MM.1S (cell line): ENCODE measurements around the gene MPPED1.

Source experiments
- DNase-seq: peaks from one replicate; pipeline ENCODE4 v3.0.0-alpha.2; 2015
- H2AFZ ChIP-seq: fragments of 300-600 bp; sonication (generic); 2 replicates; pipeline ENCODE4 v1.6.0; 2016; ENCODE audit warnings: antibody characterized with exemption, low read length
- H3F3A ChIP-seq: fragments of 300-600 bp; sonication (generic); 2 replicates; pipeline ENCODE4 v1.6.1; 2016; ENCODE audit warnings: mild to moderate bottlenecking, antibody characterized with exemption, low read length, moderate library complexity, mixed read lengths; ENCODE audit not compliant: insufficient read depth
- H3K27ac ChIP-seq: fragments of 300-600 bp; sonication (generic); 2 replicates; pipeline ENCODE4 v1.5.1; 2016; ENCODE audit warnings: mild to moderate bottlenecking, low read length
- H3K27me3 ChIP-seq: fragments of 300-600 bp; sonication (generic); replicated peaks from 2 replicates; pipeline ENCODE4 v1.6.0; 2016; ENCODE audit warnings: low read length; ENCODE audit not compliant: insufficient read depth
- H3K36me3 ChIP-seq: fragments of 300-600 bp; sonication (generic); replicated peaks from 2 replicates; pipeline ENCODE4 v1.6.1; 2016; ENCODE audit warnings: mild to moderate bottlenecking, low read length, mixed read lengths; ENCODE audit not compliant: insufficient read depth
- H3K4me1 ChIP-seq: fragments of 300-600 bp; sonication (generic); 2 replicates; pipeline ENCODE4 v1.6.1; 2016; ENCODE audit warnings: low read length, mixed read lengths
- H3K4me2 ChIP-seq: fragments of 300-600 bp; sonication (generic); 2 replicates; pipeline ENCODE4 v1.6.0; 2016; ENCODE audit warnings: low read depth, low read length
- H3K4me3 ChIP-seq: fragments of 300-600 bp; sonication (generic); 2 replicates; pipeline ENCODE4 v1.5.1; 2016; ENCODE audit warnings: low read length, mixed read lengths
- H3K79me2 ChIP-seq: fragments of 300-600 bp; sonication (generic); 2 replicates; pipeline ENCODE4 v1.6.1; 2016; ENCODE audit warnings: mixed run types, low read length, mixed read lengths
- H3K9ac ChIP-seq: fragments of 300-600 bp; sonication (generic); 2 replicates; pipeline ENCODE4 v1.6.1; 2016; ENCODE audit warnings: low read length, mixed read lengths
- H3K9me2 ChIP-seq: fragments of 300-600 bp; sonication (generic); replicated peaks from 2 replicates; pipeline ENCODE4 v1.6.1; 2016; ENCODE audit warnings: mild to moderate bottlenecking, low read length, mixed read lengths; ENCODE audit not compliant: insufficient read depth
- H3K9me3 ChIP-seq: fragments of 300-600 bp; sonication (generic); replicated peaks from 2 replicates; pipeline ENCODE4 v1.6.1; 2016; ENCODE audit warnings: mild to moderate bottlenecking, low read length, mixed read lengths; ENCODE audit not compliant: insufficient read depth
- H4K20me1 ChIP-seq: fragments of 300-600 bp; sonication (generic); 2 replicates; pipeline ENCODE4 v1.6.1; 2016; ENCODE audit warnings: mild to moderate bottlenecking, low read length, moderate library complexity, mixed read lengths; ENCODE audit not compliant: insufficient read depth
- EZH2 ChIP-seq: fragments of 300-600 bp; sonication (generic); optimal IDR thresholded peaks from 2 replicates; pipeline ENCODE3; 2017; ENCODE audit warnings: low read depth, mild to moderate bottlenecking, antibody characterized with exemption, low read length, mixed read lengths
- EZH2phosphoT487 ChIP-seq: fragments of 300-600 bp; sonication (generic); IDR thresholded peaks from 2 replicates; pipeline ENCODE4 v1.6.1; 2018; ENCODE audit warnings: antibody characterized with exemption, low read length
- TF ChIP-seq, protein P1 (sequence below): fragments of 300-600 bp; sonication (generic); IDR thresholded peaks from 2 replicates; pipeline ENCODE4 v1.5.1; 2016; ENCODE audit warnings: antibody characterized with exemption, low read length, mixed read lengths

Gene MPPED1

DNA sequence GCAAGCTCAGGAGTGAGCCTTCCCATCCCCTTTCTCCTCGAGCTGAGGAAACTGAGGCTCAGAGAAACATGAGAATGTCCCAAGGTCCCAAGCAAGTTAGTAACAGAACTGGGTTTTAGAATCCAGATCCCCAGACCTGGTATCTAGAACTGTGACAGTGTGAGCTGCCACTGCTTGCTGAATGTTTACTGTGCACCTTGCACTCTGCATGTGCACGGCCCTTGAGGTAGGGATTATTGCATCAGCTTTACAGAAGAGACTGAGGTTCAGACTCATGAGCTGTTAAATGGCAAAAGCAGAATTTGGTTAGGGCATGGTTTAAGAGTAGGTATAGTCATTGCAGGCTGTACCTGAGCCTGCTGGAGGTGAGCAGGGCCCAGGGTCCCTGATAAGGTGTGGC, 3.8 kb upstream of the MPPED1 start:
- H3K9me3 ChIP-seq: no peaks in the 10 kb centered on the region
- no peak overlapping the region for H3K9ac ChIP-seq
- no peak overlapping the region for H3K27ac ChIP-seq
- no peaks in the 10 kb centered on the region for H3K79me2 ChIP-seq
- H3K4me2 ChIP-seq: no peak overlapping the region
- no peaks in the 10 kb centered on the region for H3K4me1 ChIP-seq
- no peak for DNase-seq
- H3K27me3 ChIP-seq: peaks cover 65% of the 10 kb centered on the region
- no peaks in the 10 kb centered on the region for H3K36me3 ChIP-seq
- no peaks in the 10 kb centered on the region for H4K20me1 ChIP-seq
- TF ChIP-seq, protein P1, sequence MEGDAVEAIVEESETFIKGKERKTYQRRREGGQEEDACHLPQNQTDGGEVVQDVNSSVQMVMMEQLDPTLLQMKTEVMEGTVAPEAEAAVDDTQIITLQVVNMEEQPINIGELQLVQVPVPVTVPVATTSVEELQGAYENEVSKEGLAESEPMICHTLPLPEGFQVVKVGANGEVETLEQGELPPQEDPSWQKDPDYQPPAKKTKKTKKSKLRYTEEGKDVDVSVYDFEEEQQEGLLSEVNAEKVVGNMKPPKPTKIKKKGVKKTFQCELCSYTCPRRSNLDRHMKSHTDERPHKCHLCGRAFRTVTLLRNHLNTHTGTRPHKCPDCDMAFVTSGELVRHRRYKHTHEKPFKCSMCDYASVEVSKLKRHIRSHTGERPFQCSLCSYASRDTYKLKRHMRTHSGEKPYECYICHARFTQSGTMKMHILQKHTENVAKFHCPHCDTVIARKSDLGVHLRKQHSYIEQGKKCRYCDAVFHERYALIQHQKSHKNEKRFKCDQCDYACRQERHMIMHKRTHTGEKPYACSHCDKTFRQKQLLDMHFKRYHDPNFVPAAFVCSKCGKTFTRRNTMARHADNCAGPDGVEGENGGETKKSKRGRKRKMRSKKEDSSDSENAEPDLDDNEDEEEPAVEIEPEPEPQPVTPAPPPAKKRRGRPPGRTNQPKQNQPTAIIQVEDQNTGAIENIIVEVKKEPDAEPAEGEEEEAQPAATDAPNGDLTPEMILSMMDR: no peak
- TF ChIP-seq EZH2 (no peak), EZH2phosphoT487 (no peak)
- H2AFZ ChIP-seq: no peak overlapping the region
- no peaks in the 10 kb centered on the region for H3K9me2 ChIP-seq
- no peaks in the 10 kb centered on the region for H3F3A ChIP-seq
- H3K4me3 ChIP-seq: no peak overlapping the region

DNA sequence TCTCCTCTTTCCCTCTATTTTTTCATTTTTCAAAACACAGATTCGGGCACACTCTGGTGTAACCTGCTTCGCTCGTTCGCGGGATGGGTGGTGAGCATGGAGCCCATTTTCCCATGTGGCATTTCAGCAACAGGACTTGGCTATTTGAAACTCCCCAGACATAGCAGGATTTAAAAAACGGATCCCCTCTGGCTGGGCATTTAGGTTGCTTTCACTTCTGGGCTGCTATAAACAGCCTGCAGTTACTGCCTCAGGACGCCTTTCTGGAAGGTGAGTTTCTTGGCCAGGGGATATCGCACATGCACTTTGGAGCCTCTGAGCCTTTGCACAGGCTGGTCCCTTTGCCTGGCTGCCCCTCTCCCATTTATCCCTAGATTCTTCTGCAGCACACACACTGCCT, 2.8 kb upstream of the MPPED1 start:
- H3K27me3 ChIP-seq: peaks cover 76% of the 10 kb centered on the region
- H3K36me3 ChIP-seq: no peaks in the 10 kb centered on the region
- H4K20me1 ChIP-seq: no peaks in the 10 kb centered on the region
- H2AFZ ChIP-seq: no peak overlapping the region
- H3K4me1 ChIP-seq: no peaks in the 10 kb centered on the region
- no peaks in the 10 kb centered on the region for H3K9me2 ChIP-seq
- H3K4me3 ChIP-seq: no peak overlapping the region
- no peak for DNase-seq
- H3K79me2 ChIP-seq: no peaks in the 10 kb centered on the region
- no peaks in the 10 kb centered on the region for H3F3A ChIP-seq
- no peak overlapping the region for H3K4me2 ChIP-seq
- no peak overlapping the region for H3K9ac ChIP-seq
- H3K9me3 ChIP-seq: no peaks in the 10 kb centered on the region
- H3K27ac ChIP-seq: no peak overlapping the region
- no peak for TF ChIP-seq EZH2phosphoT487
- TF ChIP-seq EZH2: no peak
- TF ChIP-seq, protein P1: no peak

DNA sequence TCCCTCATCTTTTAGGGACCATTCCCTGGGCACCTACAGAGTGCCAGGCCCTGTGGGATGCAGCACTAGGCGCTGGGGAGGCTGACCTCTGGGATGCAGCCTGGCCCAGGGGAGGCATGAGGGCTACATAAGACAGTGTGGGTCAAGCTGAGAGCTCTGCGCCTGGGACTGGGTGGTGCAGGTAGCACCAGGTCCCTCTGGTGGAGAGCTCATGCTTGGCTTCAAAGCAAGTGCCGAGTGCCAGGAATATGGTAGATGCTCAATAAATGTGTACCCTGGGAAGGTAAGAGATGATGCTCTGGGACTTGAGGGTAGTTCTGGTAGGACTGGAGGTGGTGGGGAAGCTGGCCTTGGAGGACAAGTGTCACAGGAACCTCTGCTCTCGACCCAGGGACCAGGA, 2.0 kb upstream of the MPPED1 start:
- H3K4me2 ChIP-seq: no peak overlapping the region
- H2AFZ ChIP-seq: no peak overlapping the region
- H3K36me3 ChIP-seq: no peaks in the 10 kb centered on the region
- no peak overlapping the region for H3K9ac ChIP-seq
- H3K9me2 ChIP-seq: no peaks in the 10 kb centered on the region
- H3K4me1 ChIP-seq: no peaks in the 10 kb centered on the region
- no peak overlapping the region for H3K4me3 ChIP-seq
- H3K9me3 ChIP-seq: no peaks in the 10 kb centered on the region
- H3K27me3 ChIP-seq: peaks cover 81% of the 10 kb centered on the region
- TF ChIP-seq EZH2phosphoT487 (no peak), EZH2 (no peak)
- TF ChIP-seq, protein P1: no peak
- H4K20me1 ChIP-seq: no peaks in the 10 kb centered on the region
- no peaks in the 10 kb centered on the region for H3F3A ChIP-seq
- no peak for DNase-seq
- H3K79me2 ChIP-seq: no peaks in the 10 kb centered on the region
- H3K27ac ChIP-seq: no peak overlapping the region
